ENCODE measurements around the gene FBN3.

Gene FBN3

DNA sequence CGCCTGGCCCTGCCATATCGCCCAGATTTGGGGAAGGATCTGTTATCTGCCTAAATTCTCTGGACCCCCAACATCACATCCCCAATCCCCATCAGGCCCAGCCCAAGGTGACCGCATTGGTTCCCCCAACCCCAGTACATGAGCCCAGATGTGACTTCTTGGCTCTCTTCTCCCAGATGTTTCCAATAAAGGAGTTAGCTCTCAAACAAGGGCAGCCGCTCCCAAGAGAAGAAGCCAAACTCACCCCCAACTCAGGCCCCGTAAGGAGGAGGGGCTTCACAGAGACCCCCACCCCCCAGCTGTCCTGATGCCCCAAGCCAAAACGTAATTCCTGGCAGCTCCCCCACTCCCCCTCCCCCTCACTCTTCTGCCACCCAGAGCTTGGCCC is 6.9 kb downstream of the FBN3 start:
- Histone ChIP-seq H3K27me3 (ENCODE audit: insufficient read depth, low read length) (peaks cover 7% of the 10 kb centered on the region; the same call in 1 of the 2 replicates), H3K36me3 (ENCODE audit: insufficient read depth, low read length) (no peaks in the 10 kb centered on the region), H3K4me1 (ENCODE audit: insufficient read depth, low read length, severe bottlenecking) (no peaks in the 10 kb centered on the region), H2AFZ (ENCODE audit: low read length) (no peak overlapping the region), H3K9me3 (ENCODE audit: low read length) (no peaks in the 10 kb centered on the region), H4K20me1 (ENCODE audit: insufficient read depth, low read length) (no peaks in the 10 kb centered on the region), H3K27ac (ENCODE audit: low read depth, low read length, poor library complexity, severe bottlenecking) (no peak overlapping the region), H3K79me2 (ENCODE audit: insufficient read depth, low read length) (no peaks in the 10 kb centered on the region), H3K4me2 (ENCODE audit: low read length) (no peak overlapping the region), H3K9me2 (ENCODE audit: low read depth, low read length) (no peaks in the 10 kb centered on the region), H3K4me3 (ENCODE audit: low read depth, low read length, poor library complexity, severe bottlenecking) (no peak overlapping the region), H3K9ac (ENCODE audit: low read length) (no peak overlapping the region), H3F3A (ENCODE audit: insufficient read depth, low read length) (no peaks in the 10 kb centered on the region)
- TF ChIP-seq EZH2 (IDR thresholded peaks at IDR 0.05; ENCODE audit: borderline replicate concordance, low read length), result no peak
- TF ChIP-seq, protein P1, sequence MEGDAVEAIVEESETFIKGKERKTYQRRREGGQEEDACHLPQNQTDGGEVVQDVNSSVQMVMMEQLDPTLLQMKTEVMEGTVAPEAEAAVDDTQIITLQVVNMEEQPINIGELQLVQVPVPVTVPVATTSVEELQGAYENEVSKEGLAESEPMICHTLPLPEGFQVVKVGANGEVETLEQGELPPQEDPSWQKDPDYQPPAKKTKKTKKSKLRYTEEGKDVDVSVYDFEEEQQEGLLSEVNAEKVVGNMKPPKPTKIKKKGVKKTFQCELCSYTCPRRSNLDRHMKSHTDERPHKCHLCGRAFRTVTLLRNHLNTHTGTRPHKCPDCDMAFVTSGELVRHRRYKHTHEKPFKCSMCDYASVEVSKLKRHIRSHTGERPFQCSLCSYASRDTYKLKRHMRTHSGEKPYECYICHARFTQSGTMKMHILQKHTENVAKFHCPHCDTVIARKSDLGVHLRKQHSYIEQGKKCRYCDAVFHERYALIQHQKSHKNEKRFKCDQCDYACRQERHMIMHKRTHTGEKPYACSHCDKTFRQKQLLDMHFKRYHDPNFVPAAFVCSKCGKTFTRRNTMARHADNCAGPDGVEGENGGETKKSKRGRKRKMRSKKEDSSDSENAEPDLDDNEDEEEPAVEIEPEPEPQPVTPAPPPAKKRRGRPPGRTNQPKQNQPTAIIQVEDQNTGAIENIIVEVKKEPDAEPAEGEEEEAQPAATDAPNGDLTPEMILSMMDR (IDR thresholded peaks at IDR 0.05; ENCODE audit: low read length), result no peak

DNA sequence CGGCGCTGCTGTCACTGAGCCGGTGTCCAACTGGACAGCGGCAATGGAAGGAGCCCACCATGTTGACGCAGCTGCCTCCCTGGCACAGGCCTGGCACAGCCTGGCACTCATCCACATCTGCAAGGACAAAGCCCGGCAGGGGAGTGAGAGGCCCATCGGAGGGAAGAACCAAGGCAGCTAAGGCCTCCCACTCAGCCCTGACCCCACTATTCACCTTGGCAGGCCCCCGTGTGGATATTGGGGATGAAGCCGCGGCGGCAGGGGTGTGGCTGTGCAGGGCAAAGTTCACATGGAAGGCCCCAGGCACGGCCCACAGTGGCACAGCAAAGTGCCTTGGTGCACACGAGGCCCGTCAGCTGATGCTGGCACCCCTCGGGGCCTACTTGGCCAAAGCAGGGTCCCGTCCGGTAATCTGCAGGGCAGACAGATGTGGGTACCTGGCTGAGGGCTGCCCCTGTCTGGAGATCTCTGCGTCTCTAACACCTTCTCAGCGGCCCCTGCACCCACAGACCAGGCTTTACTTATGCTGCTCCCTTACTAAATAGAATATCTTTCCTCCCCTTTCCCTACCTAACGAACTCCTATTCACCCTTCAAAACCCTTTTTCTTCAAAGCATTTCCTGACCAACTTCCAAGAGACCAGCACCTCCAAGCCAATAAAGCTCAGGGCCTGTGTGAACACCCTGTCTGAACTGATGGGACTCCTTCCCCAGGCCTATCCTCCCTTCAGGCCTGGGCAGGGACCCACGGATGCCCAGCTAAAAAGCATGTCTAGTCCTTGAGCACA is 7.5 kb downstream of the FBN3 start:
- Histone ChIP-seq H3K27ac (ENCODE audit: low read depth, low read length, poor library complexity, severe bottlenecking) (no peak overlapping the region), H3K27me3 (ENCODE audit: insufficient read depth, low read length) (peaks cover 7% of the 10 kb centered on the region; the same call in 1 of the 2 replicates), H3K36me3 (ENCODE audit: insufficient read depth, low read length) (no peaks in the 10 kb centered on the region), H3K9ac (ENCODE audit: low read length) (no peak overlapping the region), H4K20me1 (ENCODE audit: insufficient read depth, low read length) (no peaks in the 10 kb centered on the region), H3K79me2 (ENCODE audit: insufficient read depth, low read length) (no peaks in the 10 kb centered on the region), H2AFZ (ENCODE audit: low read length) (no peak overlapping the region), H3F3A (ENCODE audit: insufficient read depth, low read length) (no peaks in the 10 kb centered on the region), H3K4me1 (ENCODE audit: insufficient read depth, low read length, severe bottlenecking) (no peaks in the 10 kb centered on the region), H3K9me2 (ENCODE audit: low read depth, low read length) (no peaks in the 10 kb centered on the region), H3K4me2 (ENCODE audit: low read length) (no peak overlapping the region), H3K9me3 (ENCODE audit: low read length) (no peaks in the 10 kb centered on the region), H3K4me3 (ENCODE audit: low read depth, low read length, poor library complexity, severe bottlenecking) (no peak overlapping the region)
- TF ChIP-seq, protein P1 (IDR thresholded peaks at IDR 0.05; ENCODE audit: low read length), result no peak
- TF ChIP-seq EZH2 (IDR thresholded peaks at IDR 0.05; ENCODE audit: borderline replicate concordance, low read length), result no peak

DNA sequence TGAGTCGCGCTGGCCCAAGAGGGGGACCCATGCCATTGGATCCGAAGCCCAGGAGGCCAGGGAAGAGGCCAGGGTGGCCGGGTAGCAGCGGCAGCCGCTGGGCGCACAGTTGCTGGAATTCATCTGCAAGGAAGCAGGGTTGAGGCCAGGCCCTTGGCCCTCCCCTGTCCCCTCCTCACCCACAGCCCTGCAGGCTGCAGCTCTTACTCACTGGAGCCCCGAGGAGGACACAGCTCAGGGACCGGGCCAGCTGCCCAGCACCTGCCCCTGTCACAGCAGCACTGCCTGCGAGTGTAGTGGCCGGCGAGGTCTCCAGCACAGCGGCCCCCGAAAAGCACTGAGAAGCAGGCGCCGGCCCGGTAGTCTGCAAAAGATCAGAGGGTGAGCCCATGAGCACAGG is 11.2 kb downstream of the FBN3 start:
- H4K20me1 ChIP-seq (ENCODE audit: insufficient read depth, low read length), result no peaks in the 10 kb centered on the region
- no peaks in the 10 kb centered on the region for H3K4me1 ChIP-seq (ENCODE audit: insufficient read depth, low read length, severe bottlenecking)
- no peaks in the 10 kb centered on the region for H3K27me3 ChIP-seq (ENCODE audit: insufficient read depth, low read length)

More for the DNA sequence above, 11.2 kb downstream of the FBN3 start:
- Histone ChIP-seq H2AFZ (ENCODE audit: low read length) (no peak overlapping the region), H3F3A (ENCODE audit: insufficient read depth, low read length) (no peaks in the 10 kb centered on the region), H3K36me3 (ENCODE audit: insufficient read depth, low read length) (no peaks in the 10 kb centered on the region), H3K27ac (ENCODE audit: low read depth, low read length, poor library complexity, severe bottlenecking) (no peak overlapping the region), H3K9ac (ENCODE audit: low read length) (no peak overlapping the region), H3K79me2 (ENCODE audit: insufficient read depth, low read length) (no peaks in the 10 kb centered on the region), H3K9me3 (ENCODE audit: low read length) (no peaks in the 10 kb centered on the region), H3K4me2 (ENCODE audit: low read length) (no peak overlapping the region), H3K9me2 (ENCODE audit: low read depth, low read length) (no peaks in the 10 kb centered on the region), H3K4me3 (ENCODE audit: low read depth, low read length, poor library complexity, severe bottlenecking) (no peak overlapping the region)
- no peak for TF ChIP-seq EZH2 (IDR thresholded peaks at IDR 0.05; ENCODE audit: borderline replicate concordance, low read length)
- TF ChIP-seq, protein P1 (IDR thresholded peaks at IDR 0.05; ENCODE audit: low read length), result no peak

Measured in OCI-LY1 (cell line).